ENCODE data around the gene AVEN.
"Not testable (repeated sequence)": the region's sequence is repeated elsewhere in the genome, so short reads cannot be mapped to it uniquely, and the experiment has no call there.

The AVEN gene

DNA sequence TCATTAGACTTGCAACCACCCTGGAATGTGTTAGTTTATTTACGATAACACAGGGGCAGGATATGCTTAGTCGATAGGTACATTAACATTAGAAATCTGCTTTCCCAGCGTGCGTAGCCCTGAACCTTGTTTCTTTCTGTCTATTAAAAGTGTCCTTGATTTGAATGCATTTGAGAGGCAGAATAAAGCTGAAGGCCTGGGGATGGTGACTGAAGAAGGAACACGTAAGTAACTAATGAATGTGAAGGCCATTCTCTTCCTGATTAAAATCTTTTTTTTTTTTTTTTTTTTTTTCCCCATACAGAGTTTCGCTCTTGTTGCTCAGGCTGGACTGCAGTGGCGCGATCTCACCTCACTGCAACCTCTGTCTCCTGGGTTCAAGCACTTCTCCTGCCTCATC is 213.6 kb downstream of the AVEN start:
- Histone ChIP-seq H3K4me3 (replicated peaks; ENCODE audit: low read depth, low read length) (no peak overlapping the region), H3K36me3 (ENCODE audit: control insufficient read depth, insufficient read depth, low read length) (no peaks in the 10 kb centered on the region), H3K27me3 (replicated peaks; ENCODE audit: control insufficient read depth, insufficient read depth, low read length) (no peaks in the 10 kb centered on the region)
- no peak for TF ChIP-seq CTCF (IDR thresholded peaks at IDR 0.05; ENCODE audit: insufficient read depth, low read length, poor library complexity, severe bottlenecking)
- no peak for DNase-seq (ENCODE audit: extremely low read depth, insufficient read length)

DNA sequence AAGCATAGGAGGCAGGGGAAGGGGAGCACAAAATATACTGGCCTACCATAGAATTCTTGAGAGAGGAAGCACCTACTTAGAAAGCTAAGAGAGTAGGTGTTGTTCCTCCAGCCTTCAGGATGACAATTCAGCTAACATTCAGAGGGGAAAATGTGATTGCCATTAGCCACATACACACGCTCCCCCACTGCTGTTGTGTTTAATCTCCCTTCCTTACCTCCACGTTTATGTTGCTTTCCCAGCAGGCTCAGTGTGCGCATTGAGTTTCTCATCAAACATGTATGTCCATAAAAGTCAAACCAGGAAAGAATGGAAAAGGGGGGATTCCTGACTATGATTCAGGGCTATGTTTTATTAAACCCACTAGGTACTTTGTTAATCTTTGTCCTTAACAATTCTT is 215.9 kb downstream of the AVEN start:
- no peak for DNase-seq (ENCODE audit: extremely low read depth, insufficient read length)
- no peak overlapping the region for H3K4me3 ChIP-seq (replicated peaks; ENCODE audit: low read depth, low read length)
- H3K27me3 ChIP-seq (replicated peaks; ENCODE audit: control insufficient read depth, insufficient read depth, low read length) = no peaks in the 10 kb centered on the region
- TF ChIP-seq CTCF (IDR thresholded peaks at IDR 0.05; ENCODE audit: insufficient read depth, low read length, poor library complexity, severe bottlenecking) = no peak
- no peaks in the 10 kb centered on the region for H3K36me3 ChIP-seq (ENCODE audit: control insufficient read depth, insufficient read depth, low read length)

- H3K27me3 ChIP-seq (replicated peaks; ENCODE audit: control insufficient read depth, insufficient read depth, low read length) = no peaks in the 10 kb centered on the region
- DNase-seq (ENCODE audit: extremely low read depth, insufficient read length) = no peak
- no peak overlapping the region for H3K4me3 ChIP-seq (replicated peaks; ENCODE audit: low read depth, low read length)
- TF ChIP-seq CTCF (IDR thresholded peaks at IDR 0.05; ENCODE audit: insufficient read depth, low read length, poor library complexity, severe bottlenecking) = no peak
- H3K36me3 ChIP-seq (ENCODE audit: control insufficient read depth, insufficient read depth, low read length) = no peaks in the 10 kb centered on the region
These were observed 216.5 kb downstream of the AVEN start for GRCh38 chr15:33822479-33822878.

DNA sequence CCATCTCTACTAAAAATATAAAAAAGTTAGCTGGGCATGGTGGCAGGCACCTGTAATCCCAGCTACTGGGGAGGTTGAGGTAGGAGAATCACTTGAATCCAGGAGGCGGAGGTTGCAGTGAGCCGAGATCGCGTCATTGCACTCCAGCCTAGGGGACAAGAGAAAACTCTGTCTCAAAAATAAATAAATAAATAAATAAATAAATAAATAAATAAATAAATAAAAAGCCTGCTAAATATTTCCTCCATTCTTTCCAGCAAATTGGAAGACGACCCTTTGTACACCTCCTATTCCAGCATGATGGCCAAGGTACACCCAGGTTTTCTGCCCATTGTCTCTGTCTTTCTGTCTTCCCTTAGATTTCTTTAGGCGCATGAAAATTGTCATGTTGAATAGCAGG is 219.5 kb downstream of the AVEN start:
- not testable (repeated sequence) for H3K36me3 ChIP-seq (ENCODE audit: control insufficient read depth, insufficient read depth, low read length); DNase-seq (ENCODE audit: extremely low read depth, insufficient read length); H3K4me3 ChIP-seq (replicated peaks; ENCODE audit: low read depth, low read length); H3K27me3 ChIP-seq (replicated peaks; ENCODE audit: control insufficient read depth, insufficient read depth, low read length)

Measured in GM06990 (cell line).